HG03521 (cell line): ENCODE results near the gene RBBP8NL.
"Not testable (repeated sequence)": the region's sequence is repeated elsewhere in the genome, so short reads cannot be mapped to it uniquely, and the experiment has no call there.

Experiments
- ATAC-seq: cut with Tn5 transposase; IDR thresholded peaks from one replicate; pipeline ENCODE4 v1.9.1; 2021; ENCODE audit warnings: mild to moderate bottlenecking, moderate library complexity; ENCODE audit not compliant: unreplicated experiment

The RBBP8NL gene

DNA sequence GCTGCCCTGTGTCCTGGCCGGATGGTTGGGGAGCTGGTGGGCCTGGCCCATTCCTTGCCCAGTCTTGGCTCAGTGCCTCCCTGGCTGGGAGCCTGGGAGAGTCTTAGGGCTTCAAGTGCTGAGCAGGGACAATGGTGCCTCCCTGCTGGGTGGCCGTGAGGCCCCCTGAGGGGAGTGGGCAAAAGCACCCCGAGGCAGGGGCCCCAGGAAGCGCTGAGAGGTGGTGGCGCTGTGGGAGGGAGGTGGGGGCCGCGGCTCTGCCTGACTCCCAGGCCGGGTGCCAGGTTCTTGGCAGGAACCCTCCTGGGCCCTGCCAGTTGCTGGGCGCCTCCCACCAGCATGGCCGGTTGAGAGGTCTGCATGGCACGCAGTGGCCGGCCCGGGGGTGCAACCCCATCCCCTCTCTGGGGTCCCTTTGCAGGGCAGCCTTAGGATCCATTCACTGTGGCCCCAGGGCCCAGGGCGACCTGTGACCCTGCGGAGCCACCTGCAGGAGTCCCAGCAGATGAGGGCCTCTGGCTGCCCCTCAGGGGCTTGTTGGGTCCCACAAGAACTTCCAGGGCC is 49.6 kb downstream of the RBBP8NL start:
- no peak for ATAC-seq

DNA sequence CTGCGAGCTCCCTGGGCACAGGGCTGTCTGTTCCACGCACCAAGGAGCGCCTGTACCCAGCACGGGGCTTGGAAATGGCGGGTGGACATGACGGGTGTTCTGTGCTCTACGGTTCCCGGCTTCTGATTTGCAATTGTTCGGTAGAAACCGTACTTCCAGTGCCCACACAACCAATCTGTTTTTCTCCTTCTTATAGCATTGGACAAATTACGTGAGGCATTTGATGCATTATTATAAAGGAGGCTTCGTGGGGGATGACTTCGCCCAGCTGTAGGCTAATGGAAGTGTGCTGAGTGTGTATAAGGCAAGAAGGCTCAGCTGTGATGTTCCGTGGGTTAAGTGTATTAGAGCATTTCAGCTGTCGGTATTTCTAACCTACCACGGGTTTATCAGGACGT is 50.3 kb downstream of the RBBP8NL start:
- no peak for ATAC-seq

DNA sequence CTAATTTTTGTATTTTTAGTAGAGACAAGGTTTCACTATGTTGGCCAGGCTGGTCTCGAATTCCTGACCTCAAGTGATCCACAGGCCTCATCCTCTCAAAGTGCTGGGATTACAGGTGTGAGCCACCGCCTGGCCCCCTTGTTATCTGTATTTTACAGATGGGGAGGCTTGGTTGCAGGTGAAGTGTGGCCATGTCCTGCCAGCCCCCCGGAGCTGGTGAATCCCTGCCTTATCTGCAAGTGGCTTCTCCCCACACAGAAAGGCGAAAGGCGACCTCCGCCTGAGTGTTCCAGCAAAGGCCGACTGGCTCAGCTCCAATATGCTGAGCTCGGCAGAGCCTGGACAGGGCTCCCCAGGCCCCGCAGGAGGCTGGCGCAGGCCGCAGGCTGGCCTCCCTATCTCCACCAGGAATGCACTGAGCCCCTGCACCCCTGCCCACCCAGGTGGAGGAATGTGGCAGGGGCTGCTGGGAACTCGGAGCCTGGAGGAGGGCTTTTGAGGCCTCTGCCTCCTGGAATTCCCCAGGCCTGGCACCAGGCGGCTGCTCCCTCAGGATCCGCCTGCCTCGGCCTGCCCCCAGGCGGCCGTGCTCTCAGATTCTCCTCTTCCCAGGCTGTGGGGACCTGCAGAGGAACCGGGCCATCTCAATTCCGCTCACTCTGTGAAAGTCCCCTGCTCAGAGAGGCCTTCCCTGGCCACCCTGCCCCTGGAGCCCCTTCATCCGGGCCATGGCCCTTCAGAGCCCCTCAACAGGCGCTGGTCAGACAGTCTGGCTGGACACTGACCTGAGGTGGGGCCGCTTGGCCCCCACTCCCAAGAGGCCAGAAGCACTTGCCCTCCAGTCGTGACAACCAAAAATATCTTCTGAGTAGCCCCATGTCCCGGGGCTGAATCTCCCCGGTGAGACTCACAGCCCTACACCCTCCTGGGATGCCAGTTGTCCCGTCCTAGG is 51.0 kb downstream of the RBBP8NL start:
- no peak for ATAC-seq

DNA sequence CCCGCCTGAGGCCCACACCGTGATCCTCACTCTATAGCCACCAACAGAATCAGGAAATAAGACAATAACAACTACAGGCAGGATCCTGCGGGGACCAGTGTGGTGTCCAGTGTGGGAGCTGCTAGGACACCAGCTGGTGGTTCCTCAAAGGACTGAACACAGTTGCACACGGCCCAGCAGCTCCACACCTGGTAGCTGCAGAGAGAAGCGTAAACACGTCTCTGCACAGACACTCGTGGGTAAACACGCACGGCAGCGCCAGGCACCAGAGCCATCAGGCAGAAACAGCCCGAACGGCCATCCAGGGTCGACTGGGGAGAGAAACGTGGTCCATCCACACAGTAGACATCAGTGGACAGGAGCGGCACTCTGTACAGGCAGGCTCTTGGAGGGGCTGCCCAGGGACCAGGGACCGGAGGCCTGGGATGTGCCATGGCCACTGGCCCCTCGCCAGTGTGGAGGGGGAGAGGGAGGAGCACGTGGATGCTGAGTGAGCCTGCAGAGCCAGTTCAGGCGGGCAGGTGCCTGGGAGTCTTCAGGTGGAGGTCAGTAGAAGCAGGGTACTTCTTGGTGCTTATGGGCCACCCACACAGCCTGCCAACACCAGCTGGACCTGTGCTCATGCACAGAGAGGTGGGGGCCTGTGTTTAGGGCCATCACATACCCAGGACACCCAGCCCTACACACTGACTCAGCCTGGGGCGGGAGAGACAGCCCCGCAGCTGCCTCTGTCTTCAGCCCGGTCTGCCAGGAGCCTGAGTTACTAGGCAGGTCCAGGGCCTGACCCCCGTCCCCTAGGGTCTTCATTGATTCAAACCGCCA is 52.8 kb downstream of the RBBP8NL start:
- ATAC-seq, result no peak

DNA sequence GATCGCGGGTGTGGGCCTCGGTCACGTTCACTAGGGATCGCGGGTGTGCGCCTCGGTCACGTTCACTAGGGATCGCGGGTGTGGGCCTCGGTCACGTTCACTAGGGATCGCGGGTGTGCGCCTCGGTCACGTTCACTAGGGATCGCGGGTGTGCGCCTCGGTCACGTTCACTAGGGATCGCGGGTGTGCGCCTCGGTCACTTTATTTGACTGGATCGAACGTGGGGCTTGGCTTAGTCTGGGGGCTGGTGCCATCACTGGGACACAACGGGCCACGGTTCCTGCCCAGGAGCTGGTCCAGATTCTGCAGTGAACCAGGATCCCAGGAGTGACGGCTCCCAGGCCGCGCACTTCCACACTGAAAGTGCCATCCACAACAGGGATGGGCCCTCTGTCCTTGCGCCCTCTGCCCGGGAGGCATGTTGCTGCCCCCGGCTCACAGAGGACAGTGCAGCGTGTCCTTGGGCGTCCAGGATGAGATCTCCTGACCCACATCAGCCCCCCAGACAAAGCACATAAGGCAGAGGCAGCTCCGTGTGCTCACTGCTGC is 53.6 kb downstream of the RBBP8NL start:
- ATAC-seq, result not testable (repeated sequence)

DNA sequence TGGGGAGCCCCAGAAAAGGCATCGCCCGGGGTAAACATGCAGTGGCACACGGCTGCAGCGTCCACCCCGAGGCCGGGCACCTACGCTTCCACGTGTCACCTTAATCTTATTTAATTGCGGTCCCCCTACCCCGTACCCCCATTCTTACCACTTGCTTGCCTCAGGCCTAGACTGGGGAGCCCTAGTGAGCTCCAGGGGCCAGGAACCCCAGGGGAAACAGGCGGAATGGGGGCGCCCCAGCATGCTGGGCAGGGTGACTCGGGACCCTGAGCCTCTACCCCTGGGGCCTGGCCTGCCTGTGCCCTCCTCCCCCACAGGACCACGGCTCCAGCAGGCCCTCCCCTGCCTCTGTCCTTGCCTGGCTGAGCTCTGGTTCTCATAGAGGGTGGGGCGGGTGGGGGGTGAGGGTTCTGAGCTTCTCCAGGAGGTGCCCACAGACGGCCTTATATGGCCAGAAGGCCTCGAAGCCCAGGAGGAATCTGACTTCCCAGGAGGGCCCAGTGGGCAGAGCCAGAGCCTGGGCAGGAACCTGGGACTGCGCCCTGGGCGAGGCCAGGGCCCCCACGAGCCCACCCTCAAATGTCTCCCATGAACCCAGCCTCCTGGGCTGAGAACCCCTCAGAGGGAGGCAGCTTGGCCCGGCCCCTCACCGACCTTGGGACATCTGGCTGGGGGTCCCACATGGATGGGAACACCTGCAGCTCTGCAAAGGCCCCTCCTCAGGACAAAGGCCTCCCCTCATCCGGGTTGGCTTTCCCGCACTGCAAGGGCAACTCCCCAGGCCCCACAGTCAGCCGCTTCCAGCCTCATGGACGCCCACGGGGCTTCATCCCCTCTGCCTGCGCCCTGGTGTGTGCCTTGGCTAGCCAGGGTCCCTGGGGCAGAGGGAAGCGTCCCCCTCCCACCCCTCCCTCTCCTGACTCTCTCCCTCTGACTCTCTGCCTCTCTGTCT is 55.0 kb downstream of the RBBP8NL start:
- no peak for ATAC-seq

DNA sequence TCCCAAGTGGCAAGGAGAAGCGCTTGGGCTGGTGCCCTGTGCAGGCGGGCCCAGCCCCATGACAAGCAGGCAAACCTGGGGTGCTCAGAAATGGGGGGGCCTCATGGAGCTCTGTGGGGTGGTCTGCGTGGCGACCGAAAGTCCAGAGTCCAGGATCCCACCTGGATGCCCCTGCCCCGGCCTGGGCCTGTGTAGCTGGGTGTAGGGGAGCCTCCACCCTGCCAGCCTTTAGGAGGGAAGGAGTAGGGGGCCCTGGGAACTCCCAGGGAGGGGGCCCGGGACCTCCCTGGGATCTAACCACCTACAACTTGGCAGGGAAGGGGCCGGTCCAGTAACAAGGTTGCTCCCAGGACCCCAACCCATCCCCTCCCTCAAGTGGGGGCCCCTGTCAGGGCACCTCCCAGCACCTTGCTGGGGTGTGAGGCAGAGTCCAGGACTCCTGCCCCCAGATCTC is 55.7 kb downstream of the RBBP8NL start:
- no peak for ATAC-seq

DNA sequence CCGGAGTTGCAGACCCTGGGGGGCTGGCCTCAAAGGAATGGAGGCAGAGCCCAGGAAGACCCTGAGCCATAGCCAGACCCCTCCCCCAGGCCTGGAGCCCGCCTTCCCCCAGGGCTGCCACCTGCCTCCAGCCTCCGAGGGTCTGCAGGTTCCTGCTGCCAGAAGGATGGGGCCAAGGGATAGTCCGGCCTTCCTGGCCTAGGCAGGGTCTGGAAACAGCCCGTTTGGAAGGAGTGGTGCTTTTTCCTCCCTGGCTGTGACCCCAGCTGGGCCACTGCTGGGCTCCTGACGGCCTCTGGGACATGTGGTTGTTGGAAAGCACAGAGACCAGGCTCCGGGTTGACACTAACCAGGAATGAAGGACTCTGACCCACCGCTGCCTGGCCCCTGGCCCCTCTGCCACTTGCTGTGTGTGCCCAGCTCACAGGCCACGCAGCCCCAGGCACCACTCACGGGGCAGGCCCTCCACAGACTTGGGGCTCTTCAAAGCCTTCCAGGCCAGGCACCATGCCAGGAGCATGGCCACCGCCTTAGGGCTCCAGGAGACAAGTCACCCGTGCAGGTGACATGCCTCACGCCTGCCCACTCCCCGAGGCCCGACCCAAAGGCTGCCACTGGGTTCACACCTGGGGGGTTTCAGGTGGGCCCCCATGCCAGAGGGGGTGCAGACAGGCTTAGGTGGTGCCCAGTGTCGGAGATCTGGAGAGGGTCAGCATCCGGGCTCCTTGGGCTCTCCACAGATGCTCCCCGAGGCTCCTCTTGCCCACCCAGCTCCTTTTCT is 56.3 kb downstream of the RBBP8NL start:
- no peak for ATAC-seq

DNA sequence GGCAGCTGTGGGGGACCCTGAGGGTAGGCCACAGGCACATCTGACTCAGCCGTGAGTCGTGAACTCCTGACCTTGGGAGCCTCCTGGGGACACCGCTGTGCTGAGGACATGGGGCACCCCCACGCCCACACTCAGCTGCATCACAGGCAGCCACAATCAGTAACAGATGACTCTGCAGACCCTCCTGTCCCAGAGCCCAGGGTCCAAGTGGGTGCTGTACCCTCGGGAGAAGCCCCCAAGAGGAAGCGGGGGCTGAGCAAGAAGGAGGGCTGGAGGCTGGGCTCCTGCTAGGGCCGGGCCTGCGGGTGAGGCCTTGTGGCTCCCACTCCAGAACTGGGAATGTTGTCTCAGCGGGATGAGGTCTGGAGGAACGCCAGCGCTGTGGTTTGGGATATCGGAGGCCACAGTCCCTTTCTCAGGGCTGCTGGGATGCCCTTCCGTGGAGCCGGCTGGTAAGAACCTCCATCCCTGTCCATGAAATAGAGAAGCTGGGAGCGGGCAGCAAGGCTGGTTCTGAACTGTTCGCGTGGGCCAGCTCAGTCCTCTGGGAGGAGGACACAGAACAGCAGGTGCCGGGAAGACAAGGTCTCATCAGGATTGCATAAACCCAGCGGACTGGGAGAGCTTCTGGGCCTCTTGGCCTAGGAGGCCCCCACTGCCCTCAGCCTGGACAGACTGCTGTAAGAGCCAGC is 57.1 kb downstream of the RBBP8NL start:
- no peak for ATAC-seq

DNA sequence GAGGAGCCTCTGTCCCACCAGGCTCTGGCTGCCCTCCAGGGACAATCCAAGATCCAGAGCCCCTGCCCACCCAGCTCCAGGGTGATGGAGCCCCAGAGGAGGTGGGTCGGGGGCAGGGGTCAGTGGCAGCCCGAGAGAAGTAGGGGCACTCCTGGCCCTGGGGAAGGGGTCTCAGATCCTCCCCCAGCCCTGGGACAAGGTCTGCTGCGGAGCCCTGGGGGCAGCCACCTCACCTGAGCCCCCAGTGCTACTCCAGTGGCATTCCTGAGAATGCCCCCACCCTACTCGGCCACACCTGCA is 57.6 kb downstream of the RBBP8NL start:
- no peak for ATAC-seq

DNA sequence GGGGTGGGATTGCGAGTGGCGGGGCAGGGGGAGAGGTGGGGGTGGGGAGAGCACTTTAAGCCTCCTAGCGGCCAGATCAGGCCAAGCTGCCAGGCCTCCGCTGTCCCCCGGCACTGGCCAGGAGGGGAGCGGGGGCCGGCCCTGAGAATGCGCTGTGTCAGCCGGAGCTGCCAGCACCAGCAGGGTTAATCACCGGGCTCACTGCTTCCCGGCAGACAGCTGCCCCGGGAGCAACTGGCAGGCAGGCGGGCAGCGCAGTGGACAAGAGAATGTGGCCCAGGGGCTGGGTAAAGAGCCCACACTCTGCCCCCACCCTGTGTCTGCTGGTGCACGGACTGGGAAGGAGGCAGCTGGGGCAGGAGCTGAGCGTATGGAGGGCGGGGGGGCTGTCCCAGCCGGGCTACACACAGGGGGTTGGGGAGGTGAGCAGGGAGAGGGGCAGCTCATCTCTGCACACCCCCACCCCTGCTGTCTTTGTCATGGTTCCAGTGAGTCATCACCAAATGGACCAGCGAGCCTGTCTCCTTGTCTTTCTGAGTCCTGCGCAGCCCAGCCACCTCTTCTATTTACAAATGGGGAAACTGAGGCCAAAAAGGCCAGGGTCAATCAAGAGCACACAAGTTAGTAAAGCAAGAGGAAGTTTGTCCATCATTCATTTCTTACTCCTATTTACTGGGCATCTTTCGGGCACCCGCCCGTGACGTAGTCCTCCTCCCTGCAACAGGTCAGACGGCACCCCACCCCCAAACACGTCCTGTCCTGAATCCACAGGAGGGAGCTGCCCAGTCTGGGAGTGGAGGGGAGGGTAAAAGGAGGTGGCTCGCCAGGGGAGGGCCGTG is 58.1 kb downstream of the RBBP8NL start:
- no peak for ATAC-seq

DNA sequence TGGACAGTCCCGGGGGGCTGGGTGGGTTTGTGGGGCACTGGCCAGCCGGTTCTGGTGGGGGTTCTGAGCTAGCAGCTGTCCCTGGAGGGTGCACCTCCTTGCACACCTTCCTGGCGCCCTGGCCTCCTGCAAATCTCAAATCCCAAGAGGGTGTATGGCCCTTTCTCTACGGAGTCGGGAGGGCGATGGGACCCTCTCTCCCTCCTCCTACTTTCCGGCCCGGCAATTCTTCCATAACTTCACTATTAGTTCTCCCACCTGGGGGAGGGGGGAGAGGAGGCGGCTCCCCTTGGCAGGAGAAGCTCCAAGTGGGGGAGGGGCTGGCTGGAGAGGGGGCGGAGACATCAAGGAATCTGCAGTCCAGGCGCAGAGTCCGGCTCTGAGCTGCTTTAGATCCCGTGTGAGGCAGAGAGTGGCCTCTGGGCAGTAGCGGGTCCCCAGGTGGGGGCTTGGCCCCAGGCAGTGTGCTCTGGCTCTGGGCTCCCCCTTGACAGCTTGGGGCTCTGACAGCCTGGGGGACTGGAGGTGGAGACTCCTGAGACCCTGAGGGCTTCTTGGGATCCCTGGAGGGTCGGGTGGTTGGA is 58.9 kb downstream of the RBBP8NL start:
- no peak for ATAC-seq

DNA sequence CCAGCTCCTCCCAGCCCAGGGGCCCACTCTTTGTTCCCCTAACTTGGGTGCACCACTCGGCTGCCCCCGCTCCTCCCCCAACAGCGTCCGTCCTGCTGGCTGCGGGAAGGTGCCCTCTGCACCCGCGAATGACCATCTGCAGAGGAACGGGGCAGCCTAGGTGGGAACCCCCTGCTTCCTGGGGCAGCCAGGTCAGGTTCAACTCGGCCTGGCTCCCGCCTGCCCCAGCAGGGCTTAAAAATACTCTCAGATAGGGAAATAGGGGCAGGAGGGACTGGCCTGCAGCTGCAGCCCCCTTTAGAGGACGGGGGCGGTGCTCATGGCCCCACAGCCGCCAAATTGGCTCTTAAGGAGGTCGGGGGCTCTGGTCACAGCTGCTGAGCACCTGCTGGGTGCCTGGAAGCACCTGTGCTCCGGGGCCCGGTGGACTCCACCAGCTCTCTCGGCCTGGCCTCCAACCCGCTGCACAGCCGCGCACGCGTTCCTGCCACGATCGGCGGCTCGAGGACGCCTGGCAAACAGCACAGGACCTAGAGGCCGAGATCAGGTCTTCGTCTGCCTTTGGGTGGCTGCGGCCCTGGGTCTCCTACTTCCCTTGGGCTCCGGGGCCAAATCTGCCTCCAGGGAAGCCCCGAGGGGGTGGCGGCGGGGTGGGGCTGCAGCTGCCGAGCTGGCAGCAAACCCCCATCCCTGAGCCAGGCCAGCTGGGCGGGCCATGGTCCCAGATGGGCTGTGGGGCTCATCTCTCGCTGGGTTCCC is 59.5 kb downstream of the RBBP8NL start:
- ATAC-seq, result no peak

DNA sequence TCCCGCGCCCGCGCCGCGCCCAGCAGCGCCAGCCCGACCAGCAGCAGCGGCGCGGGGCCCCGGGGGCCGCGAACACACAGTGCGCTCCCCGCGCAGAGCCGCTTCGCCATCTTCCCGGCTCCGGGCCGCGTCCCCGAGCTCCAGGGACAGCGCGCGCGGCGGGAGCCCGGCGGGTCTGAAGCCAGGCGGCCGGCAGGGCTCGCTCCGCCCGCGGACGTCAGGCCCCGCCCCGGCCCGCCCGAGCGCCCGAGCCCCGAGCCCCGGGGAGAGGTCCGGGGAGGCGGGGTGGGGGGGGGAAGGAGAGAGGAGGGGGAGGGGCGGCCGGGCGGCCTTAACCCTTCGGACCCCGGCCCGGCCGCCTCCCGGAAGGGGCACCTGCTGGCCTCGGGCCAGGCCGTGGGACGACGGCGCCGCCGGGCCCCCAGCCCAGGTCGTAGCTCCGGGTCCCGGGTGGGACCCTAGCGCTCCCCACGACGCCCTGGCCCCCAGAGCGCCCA is 60.2 kb downstream of the RBBP8NL start, which contains the start of gene LAMA5:
Gene LAMA5, minus strand, starts transcription at position 177 of the 497 bp plus-strand sequence. Its CDS starts 67 bp downstream, at position 110.
- ATAC-seq, result no peak

DNA sequence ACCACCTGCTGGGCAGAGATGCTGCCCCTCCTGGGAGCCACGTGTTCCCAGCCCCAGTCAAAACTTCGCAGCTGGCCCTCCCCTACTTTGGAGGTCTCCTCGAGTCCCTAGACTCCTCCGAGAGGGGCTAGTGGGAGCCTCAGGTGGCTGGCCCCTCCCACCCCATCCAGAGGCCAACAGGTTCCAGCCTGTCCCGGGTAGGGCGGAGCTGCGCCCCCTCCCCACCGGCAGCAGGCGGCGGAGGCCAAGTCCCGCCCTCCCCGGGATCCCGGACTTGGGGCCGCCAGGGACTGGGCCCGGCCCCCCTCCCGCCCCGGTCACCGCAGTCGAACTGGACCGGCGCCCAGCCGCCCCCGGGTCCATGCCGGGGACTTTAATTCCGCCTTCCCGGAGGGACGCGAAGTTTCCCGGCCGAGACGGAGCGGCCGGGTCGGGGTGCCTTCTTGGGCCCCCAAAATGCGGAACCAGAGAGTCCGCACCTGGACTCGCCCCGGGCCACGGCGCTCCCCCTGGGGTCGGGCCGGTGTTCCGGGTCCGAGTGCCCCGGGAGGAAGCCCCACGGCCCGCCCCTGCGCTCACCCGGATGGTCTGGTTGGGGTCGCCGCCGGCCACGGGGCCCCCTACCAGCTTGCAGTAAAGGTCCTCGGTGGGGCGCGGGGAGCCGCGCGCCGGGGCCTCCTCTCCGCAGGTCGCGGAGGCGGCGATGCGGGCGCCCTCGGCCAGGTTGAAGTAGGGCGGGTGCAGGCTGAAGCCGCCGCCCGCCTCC is 60.8 kb downstream of the RBBP8NL start:
- ATAC-seq, result no peak
